Endothelial cell of umbilical vein (primary cell): ENCODE measurements around the gene TSPAN15. TPM values are rescaled to one million over a fixed set of nuclear protein-coding genes. Genes with fewer than 3 reads are reported as not detected.

Experiments used
- BruUV-seq: library from RNA; stranded (reverse); fragments of 400-500 nt; replicated peaks from 2 replicates; lab custom pipeline; 2021; lab: Mats Ljungman, UMichigan
- CTCF ChIA-PET: fragments of 300-600, 350-600 bp; sonication (Branson Sonifier 250); formaldehyde crosslinking; loops from one replicate; lab custom pipeline; 2021; ENCODE audit warnings: antibody characterized with exemption, inconsistent platforms; lab: Charles Lee
- POLR2A ChIA-PET: fragments of 300-600, 350-600 bp; sonication (Branson Sonifier 250); formaldehyde crosslinking; loops from one replicate; lab custom pipeline; 2021; ENCODE audit warnings: antibody characterized with exemption, inconsistent platforms; lab: Charles Lee
- DNase-seq: peaks from one replicate; pipeline ENCODE4 v3.0.0-alpha.2; 2011; ENCODE audit warnings: low read depth, low spot score
- FAIRE-seq: peaks from 2 replicates; lab custom pipeline; 2011; peaks lifted over from hg19 to GRCh38; lab: Jason Lieb, UNC
- H2AFZ ChIP-seq: 2 replicates; pipeline ENCODE4 v1.6.0; 2012; ENCODE audit warnings: low read depth, low read length, control low read depth, inconsistent platforms
- H3K27ac ChIP-seq: 2 replicates; pipeline ENCODE4 v1.5.1; 2011; ENCODE audit warnings: low read depth, mild to moderate bottlenecking, control low read depth, low read length, moderate library complexity; ENCODE audit not compliant: insufficient read depth
- H3K27me3 ChIP-seq, 2 experiments: 2 replicates each; pipeline versions ENCODE4 v1.6.0 to v1.6.1; 2011; ENCODE audit warnings: low read length in 2 of 2, mixed read lengths in 1 of 2; ENCODE audit not compliant: control insufficient read depth in 2 of 2, insufficient read depth in 2 of 2
- H3K36me3 ChIP-seq, 2 experiments: 2 replicates in 1 of 2; 3 replicates in 1 of 2; pipeline ENCODE4 v1.5.1; 2011; ENCODE audit warnings: low read length in 2 of 2, mild to moderate bottlenecking in 1 of 2, moderate library complexity in 1 of 2; ENCODE audit not compliant: control insufficient read depth in 2 of 2, insufficient read depth in 2 of 2; ENCODE audit errors: extremely low read depth in 1 of 2
- H3K4me1 ChIP-seq: 3 replicates; pipeline ENCODE4 v1.5.1; 2011; ENCODE audit warnings: mild to moderate bottlenecking, low read length; ENCODE audit not compliant: control insufficient read depth, insufficient read depth; ENCODE audit errors: extremely low read depth
- H3K4me2 ChIP-seq: 2 replicates; pipeline ENCODE4 v1.6.1; 2011; ENCODE audit warnings: low read length, control low read depth, mixed read lengths; ENCODE audit not compliant: insufficient read depth
- H3K4me3 ChIP-seq, 3 experiments: fragments of 200-600 bp in 1 of 3; sonication (generic), shearing (Covaris generic) in 1 of 3; replicated peaks in 1 of 3; 2 replicates each; pipeline ENCODE4 v1.5.1; 2011 to 2016; ENCODE audit warnings: control low read depth in 3 of 3, low read length in 3 of 3, mild to moderate bottlenecking in 2 of 3, inconsistent platforms in 1 of 3, low read depth in 1 of 3, moderate library complexity in 1 of 3; ENCODE audit not compliant: insufficient read depth in 1 of 3
- H3K79me2 ChIP-seq: 2 replicates; pipeline ENCODE4 v1.6.0; 2012; ENCODE audit warnings: low read length, inconsistent platforms; ENCODE audit not compliant: control insufficient read depth, insufficient read depth
- H3K9ac ChIP-seq: replicated peaks from 2 replicates; pipeline ENCODE3; 2011; ENCODE audit warnings: low read length, control low read depth; ENCODE audit not compliant: insufficient read depth; ENCODE audit errors: extremely low read depth
- H3K9me1 ChIP-seq: replicated peaks from 3 replicates; pipeline ENCODE4 v1.6.0; 2011; ENCODE audit warnings: mild to moderate bottlenecking, low read length; ENCODE audit not compliant: control insufficient read depth, insufficient read depth; ENCODE audit errors: extremely low read depth
- H3K9me3 ChIP-seq: replicated peaks from 2 replicates; pipeline ENCODE4 v1.5.1; 2012; ENCODE audit warnings: low read length, inconsistent platforms; ENCODE audit not compliant: control insufficient read depth, insufficient read depth
- H4K20me1 ChIP-seq: replicated peaks from 2 replicates; pipeline ENCODE3; 2011; ENCODE audit warnings: mild to moderate bottlenecking, low read length; ENCODE audit not compliant: control insufficient read depth, insufficient read depth; ENCODE audit errors: extremely low read depth
- CTCF ChIP-seq, 2 donors: IDR thresholded peaks; 1 replicate in 1 of 2; 2 replicates in 1 of 2; pipeline ENCODE4 v1.5.1; 2011; ENCODE audit warnings: low read length in 2 of 2, mild to moderate bottlenecking in 2 of 2, moderate library complexity in 2 of 2, control low read depth in 1 of 2, inconsistent platforms in 1 of 2, low read depth in 1 of 2; ENCODE audit not compliant: insufficient read depth in 1 of 2; ENCODE audit errors: extremely low read depth in 1 of 2
- EZH2 ChIP-seq: IDR thresholded peaks from 2 replicates; pipeline ENCODE4 v1.6.1; 2012; ENCODE audit warnings: borderline replicate concordance, low read depth, mild to moderate bottlenecking, moderate library complexity, low read length, inconsistent platforms; ENCODE audit not compliant: severe bottlenecking
- FOS ChIP-seq: IDR thresholded peaks from 2 replicates; pipeline ENCODE4 v1.6.1; 2011; ENCODE audit warnings: mild to moderate bottlenecking, low read length, moderate library complexity, borderline replicate concordance; ENCODE audit not compliant: insufficient read depth
- GATA2 ChIP-seq: IDR thresholded peaks from 2 replicates; pipeline ENCODE4 v1.7.0; 2011; ENCODE audit warnings: low read depth, mild to moderate bottlenecking, moderate library complexity, mixed read lengths, low read length; ENCODE audit not compliant: insufficient read length, insufficient read depth
- JUN ChIP-seq: IDR thresholded peaks from 2 replicates; pipeline ENCODE4 v1.6.1; 2011; ENCODE audit warnings: borderline replicate concordance, low read depth; ENCODE audit not compliant: insufficient read length, insufficient read depth
- MYC ChIP-seq: IDR thresholded peaks from one replicate; pipeline ENCODE4 v1.6.1; 2011; ENCODE audit warnings: mild to moderate bottlenecking, low read depth, low read length
- POLR2AphosphoS5 ChIP-seq: IDR thresholded peaks from 2 replicates; pipeline ENCODE4 v1.6.1; 2012; ENCODE audit warnings: low read depth, mild to moderate bottlenecking, control low read depth, low read length, moderate library complexity; ENCODE audit not compliant: insufficient read depth
- dilution Hi-C: fragments of 300-500 bp; cut with MboI; formaldehyde crosslinking; loops from one replicate; pipeline ENCODE4 v1.15.0; 2019; ENCODE audit warnings: low sequenced_read_pairs; ENCODE audit not compliant: extremely low pct_ligation_motif_present
- intact Hi-C: fragments of 100-400 bp; cut with micrococcal nuclease; formaldehyde crosslinking; loops from one replicate; pipeline ENCODE4 v1.10.0; 2022
- polyA plus RNA-seq, 4 experiments: library from polyadenylated mRNA; depleted of rRNA in 3 of 4; stranded (reverse) in 3 of 4; unstranded in 1 of 4; fragments of >200 nt; gene quantifications; 2 replicates each; pipeline versions ENCODE4 v1.2.1 to v1.2.3, GENCODE V29; 2011 to 2012; ENCODE audit warnings: missing spikeins in 1 of 4
- total RNA-seq: library from RNA; stranded (reverse); gene quantifications from 2 replicates; pipeline ENCODE4 v1.2.3, GENCODE V29; 2021
- TF ChIP-seq, protein P1 (sequence below): IDR thresholded peaks from 2 replicates; pipeline ENCODE4 v1.6.1; 2011; ENCODE audit not compliant: insufficient read depth, insufficient read length

The TSPAN15 gene
- total and polyA plus RNA-seq, 2 donors (not counting 3 experiments of a cell fraction or from before 2014, with no cell fraction given): 78.4 to 189 TPM

DNA sequence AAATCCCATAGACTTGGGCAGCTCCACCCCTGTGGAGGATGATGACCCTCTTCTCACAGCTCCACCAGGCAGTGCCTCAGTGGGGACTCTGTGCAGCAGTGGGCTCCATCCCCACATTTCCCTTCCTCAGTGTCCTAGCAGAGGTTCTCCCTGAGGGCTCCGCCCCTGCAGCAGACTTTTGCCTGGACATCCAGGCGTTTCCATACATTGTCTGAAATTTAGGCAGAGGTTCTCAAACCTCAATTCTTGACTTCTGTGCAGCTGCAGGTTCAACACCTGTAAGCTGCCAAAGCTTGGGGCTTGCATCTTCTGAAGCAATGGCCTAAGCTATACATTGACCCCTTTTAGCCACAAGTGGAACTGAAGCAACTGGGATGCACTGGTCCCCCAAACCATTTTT, 90.2 kb downstream of the TSPAN15 start:
- DNase-seq (no peak), FAIRE-seq (no peak)
- Histone ChIP-seq H4K20me1 (no peaks in the 10 kb centered on the region), H3K4me2 (no peak overlapping the region), H3K36me3 (no peaks in the 10 kb centered on the region), H3K4me3 (no peak overlapping the region), H3K4me1 (no peaks in the 10 kb centered on the region), H3K27ac (no peak overlapping the region), H3K9me3 (no peaks in the 10 kb centered on the region), H3K9me1 (no peaks in the 10 kb centered on the region), H3K27me3 (peaks cover 0 to 2% of the 10 kb centered on the region in 2 experiments), H3K9ac (no peak overlapping the region), H3K79me2 (no peaks in the 10 kb centered on the region), H2AFZ (no peak overlapping the region)
- TF ChIP-seq EZH2 (no peak), CTCF (IDR thresholded peaks at IDR 0.05; ENCODE audit: extremely low read depth in 1 of 2, insufficient read depth in 1 of 2, low read depth in 1 of 2, low read length in 2 of 2) (no peak), POLR2AphosphoS5 (no peak), GATA2 (no peak), JUN (no peak), FOS (no peak), MYC (no peak)
- TF ChIP-seq, protein P1, sequence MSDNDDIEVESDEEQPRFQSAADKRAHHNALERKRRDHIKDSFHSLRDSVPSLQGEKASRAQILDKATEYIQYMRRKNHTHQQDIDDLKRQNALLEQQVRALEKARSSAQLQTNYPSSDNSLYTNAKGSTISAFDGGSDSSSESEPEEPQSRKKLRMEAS: no peak
- CTCF ChIA-PET: no interaction called here
- intact Hi-C loops (no loop called here), dilution Hi-C loops (no loop called here)
- POLR2A ChIA-PET: no interaction called here
- no TSS peak for BruUV-seq
